ENCODE data around the gene C19orf47. TPM values are rescaled to one million over a fixed set of nuclear protein-coding genes. Genes with fewer than 3 reads are reported as not detected.

C19orf47 gene
- total RNA-seq, 1 donor from 2014 or later, result 17.4 TPM

DNA sequence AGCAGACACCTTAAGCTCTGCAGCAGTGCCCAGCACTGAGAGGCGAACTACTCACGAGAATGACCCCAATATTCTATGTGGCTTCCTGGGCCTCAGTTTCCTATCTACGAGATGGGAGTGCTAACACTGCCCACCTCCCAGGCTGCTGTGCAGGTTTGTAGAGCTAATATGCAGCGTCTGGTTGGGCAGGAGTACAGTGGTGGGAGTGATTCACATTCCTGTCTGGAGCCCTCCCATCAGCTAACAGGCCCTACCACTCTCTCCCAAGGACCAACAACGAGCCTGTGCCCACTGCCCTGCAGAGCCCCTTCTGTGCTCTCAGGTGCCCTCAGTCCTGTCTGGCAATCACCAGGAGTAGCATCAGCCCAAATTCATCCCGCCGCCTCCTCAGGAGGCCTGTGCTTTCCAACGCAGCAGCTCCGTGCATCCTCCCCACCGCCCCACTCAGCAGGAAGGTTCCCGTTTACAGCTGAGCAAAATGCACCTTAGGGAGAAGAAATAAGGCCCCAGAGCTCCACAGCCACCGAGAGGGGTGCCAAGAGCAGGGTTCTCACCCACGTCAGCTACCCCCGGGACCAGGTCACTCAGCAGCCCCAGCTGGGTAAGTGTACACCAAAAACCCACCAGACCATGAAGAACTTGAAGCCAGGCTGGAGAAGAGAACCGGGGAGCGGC lies 69.7 kb downstream of the C19orf47 start:
- no peaks in the 10 kb centered on the region for H3K9me3 ChIP-seq
- peak overlapping the region; percentile 73 for H3K27ac ChIP-seq
- intact Hi-C loops (cut with DNase I), result no loop called here
- H3K36me3 ChIP-seq, result no peaks in the 10 kb centered on the region
- TF ChIP-seq POLR2A (IDR thresholded peaks at IDR 0.05), result no peak
- TF ChIP-seq, protein P1, sequence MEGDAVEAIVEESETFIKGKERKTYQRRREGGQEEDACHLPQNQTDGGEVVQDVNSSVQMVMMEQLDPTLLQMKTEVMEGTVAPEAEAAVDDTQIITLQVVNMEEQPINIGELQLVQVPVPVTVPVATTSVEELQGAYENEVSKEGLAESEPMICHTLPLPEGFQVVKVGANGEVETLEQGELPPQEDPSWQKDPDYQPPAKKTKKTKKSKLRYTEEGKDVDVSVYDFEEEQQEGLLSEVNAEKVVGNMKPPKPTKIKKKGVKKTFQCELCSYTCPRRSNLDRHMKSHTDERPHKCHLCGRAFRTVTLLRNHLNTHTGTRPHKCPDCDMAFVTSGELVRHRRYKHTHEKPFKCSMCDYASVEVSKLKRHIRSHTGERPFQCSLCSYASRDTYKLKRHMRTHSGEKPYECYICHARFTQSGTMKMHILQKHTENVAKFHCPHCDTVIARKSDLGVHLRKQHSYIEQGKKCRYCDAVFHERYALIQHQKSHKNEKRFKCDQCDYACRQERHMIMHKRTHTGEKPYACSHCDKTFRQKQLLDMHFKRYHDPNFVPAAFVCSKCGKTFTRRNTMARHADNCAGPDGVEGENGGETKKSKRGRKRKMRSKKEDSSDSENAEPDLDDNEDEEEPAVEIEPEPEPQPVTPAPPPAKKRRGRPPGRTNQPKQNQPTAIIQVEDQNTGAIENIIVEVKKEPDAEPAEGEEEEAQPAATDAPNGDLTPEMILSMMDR (IDR thresholded peaks at IDR 0.05), result no peak
- TF ChIP-seq POLR2AphosphoS5 (IDR thresholded peaks at IDR 0.05; ENCODE audit: insufficient read depth in 1 of 2, low read depth in 1 of 2), result no peak
- peak overlapping the region; percentile 42 to 51 for H3K4me3 ChIP-seq
- peak in 1 of 2 donors; percentile 82 for DNase-seq (ENCODE audit: extremely low spot score in 2 of 2)
- H3K4me1 ChIP-seq, result peaks cover 99% of the 10 kb centered on the region
- no peaks in the 10 kb centered on the region for H3K27me3 ChIP-seq

DNA sequence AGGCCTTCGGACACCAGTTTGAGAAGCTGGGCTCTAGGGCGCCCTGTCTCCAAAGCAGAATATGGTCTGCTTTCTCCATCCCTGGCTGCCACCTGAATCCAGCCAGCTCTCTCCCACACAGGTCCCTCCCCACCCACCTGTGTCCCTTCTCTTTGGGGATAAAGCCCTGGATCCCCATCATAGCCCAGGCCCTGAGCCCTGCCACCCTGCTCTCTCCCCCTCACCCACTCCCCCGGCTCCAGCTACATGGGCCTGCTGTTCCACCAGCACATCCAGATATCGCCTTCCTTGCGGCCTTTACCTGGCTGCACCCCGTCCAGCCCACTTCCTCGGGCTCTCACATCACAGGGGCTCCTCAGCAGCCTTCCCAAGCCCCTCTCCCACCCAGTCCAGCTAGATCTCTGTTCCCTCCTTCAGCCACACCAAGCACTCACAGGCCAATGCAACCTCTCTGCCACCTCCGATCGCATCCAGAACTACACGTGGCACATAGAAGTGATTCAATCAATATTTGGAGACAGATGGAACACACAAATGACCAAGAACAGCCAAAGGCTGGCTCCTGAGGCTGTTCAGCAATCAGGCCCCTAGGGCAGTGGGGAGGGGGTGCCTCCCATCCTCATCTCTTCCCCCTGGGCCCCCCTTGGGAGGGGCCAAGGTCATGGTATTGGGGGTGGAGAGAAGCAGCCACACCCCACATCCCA lies 70.7 kb downstream of the C19orf47 start:
- Histone ChIP-seq H3K36me3 (no peaks in the 10 kb centered on the region), H3K27me3 (no peaks in the 10 kb centered on the region), H3K4me3 (peak overlapping the region in 1 of 2 donors; percentile 51), H3K4me1 (peaks cover 90% of the 10 kb centered on the region), H3K9me3 (no peaks in the 10 kb centered on the region), H3K27ac (peak overlapping the region; percentile 73)
- intact Hi-C loops (cut with DNase I), result no loop called here
- DNase-seq (ENCODE audit: extremely low spot score in 2 of 2), result no peak
- TF ChIP-seq POLR2AphosphoS5 (IDR thresholded peaks at IDR 0.05; ENCODE audit: insufficient read depth in 1 of 2, low read depth in 1 of 2) (no peak), POLR2A (IDR thresholded peaks at IDR 0.05) (no peak)
- TF ChIP-seq, protein P1 (IDR thresholded peaks at IDR 0.05), result no peak

DNA sequence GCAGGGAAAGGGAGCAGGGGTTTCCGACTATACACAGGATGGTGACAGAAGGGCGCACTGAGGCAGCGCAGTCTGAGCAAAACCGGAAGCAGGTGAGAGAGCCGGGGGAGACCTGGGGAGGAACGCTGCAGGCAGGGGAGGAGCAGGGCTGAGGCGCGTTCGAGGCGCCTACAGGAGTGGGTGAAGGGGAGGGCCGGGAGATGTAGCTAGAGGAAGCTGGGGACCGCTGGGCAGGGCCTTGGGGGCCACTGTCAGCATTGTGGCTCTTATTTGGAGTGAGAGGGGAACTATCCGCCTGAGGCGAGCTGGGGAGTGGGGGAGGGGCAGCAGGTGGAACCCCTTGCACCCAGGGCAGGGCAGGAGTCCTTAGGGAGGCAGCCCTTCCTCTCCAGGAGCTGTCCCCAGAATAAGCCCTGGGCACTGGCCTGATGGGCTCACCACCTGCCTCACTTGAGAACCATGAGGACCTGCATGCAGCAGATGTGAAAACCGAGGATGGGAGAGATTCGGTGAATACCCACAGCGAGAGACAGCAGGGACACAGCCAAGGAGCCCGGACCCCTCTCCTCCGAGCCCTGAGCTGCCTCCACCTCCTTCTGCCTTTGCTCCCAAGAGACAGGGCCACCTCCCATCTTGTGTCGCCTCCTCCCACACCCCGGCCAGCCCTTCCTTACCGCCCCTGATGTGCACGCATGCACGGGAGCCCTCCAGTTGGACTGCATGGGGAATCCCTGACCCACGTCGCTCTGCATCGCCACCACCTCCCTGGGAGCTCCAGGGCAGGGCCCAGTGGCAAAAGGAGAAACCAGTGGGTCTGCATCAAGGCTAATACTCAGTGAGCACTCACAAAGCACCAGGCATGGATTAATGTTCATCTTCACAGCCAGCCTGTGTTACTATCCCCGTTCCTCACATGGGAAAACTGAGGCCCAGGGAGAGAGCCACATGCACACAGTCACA lies 73.3 kb downstream of the C19orf47 start:
- Histone ChIP-seq H3K4me1 (peaks cover 78% of the 10 kb centered on the region), H3K27me3 (no peaks in the 10 kb centered on the region), H3K4me3 (no peak overlapping the region), H3K27ac (no peak overlapping the region), H3K36me3 (no peaks in the 10 kb centered on the region), H3K9me3 (no peaks in the 10 kb centered on the region)
- no peak for DNase-seq (ENCODE audit: extremely low spot score in 2 of 2)
- no peak for TF ChIP-seq POLR2AphosphoS5 (IDR thresholded peaks at IDR 0.05; ENCODE audit: insufficient read depth in 1 of 2, low read depth in 1 of 2)
- TF ChIP-seq, protein P1 (IDR thresholded peaks at IDR 0.05), result no peak
- no peak for TF ChIP-seq POLR2A (IDR thresholded peaks at IDR 0.05)
- intact Hi-C loops (cut with DNase I), result no loop called here

DNA sequence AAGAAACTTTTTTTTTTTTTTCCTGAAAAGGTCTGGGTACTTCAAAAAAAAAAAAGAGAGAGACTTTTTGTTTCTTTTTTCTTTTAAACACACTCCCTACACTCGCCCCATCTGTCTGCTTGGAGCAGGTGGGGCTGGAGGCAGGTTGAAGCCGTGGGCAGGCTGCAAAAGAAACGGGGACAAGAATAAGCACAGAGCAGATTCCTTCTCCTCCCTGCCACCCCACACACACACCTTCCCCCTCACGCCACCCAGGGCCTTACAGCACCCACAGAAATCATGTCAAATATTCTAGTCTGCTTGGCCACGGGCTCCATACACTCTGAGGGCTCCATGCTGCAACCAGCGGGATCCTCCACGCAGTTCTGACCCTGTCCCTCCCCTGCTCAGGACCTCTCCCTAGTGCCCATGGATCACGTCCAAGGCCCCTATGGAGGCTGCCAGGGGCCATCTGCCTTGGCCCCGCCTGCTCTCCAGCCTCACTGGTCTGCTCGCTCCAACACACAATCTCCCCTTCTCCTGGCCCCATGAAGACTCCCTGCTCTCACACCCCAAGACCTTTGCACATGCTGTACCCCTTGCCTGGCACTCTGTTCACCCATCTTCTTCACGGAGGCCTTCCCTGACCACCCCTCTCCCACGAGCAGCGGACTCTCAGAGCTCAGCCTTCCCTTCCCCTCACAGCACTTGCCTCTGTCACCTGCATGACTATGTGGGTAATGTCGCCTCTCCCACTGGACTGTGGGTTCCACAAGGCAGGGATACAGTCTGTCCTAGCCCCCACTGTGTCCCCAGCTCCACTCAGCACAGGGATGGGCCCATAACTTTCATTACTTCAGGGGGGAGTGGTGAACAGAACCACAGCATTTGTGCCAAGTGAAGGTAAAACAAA lies 74.5 kb downstream of the C19orf47 start:
- intact Hi-C loops (cut with DNase I), result no loop called here
- H3K27me3 ChIP-seq, result no peaks in the 10 kb centered on the region
- TF ChIP-seq POLR2A (IDR thresholded peaks at IDR 0.05), result no peak
- TF ChIP-seq POLR2AphosphoS5 (IDR thresholded peaks at IDR 0.05; ENCODE audit: insufficient read depth in 1 of 2, low read depth in 1 of 2), result no peak
- TF ChIP-seq, protein P1 (IDR thresholded peaks at IDR 0.05), result no peak
- no peak overlapping the region for H3K4me3 ChIP-seq
- no peak overlapping the region for H3K27ac ChIP-seq
- no peaks in the 10 kb centered on the region for H3K9me3 ChIP-seq
- peaks cover 68% of the 10 kb centered on the region for H3K4me1 ChIP-seq
- no peak for DNase-seq (ENCODE audit: extremely low spot score in 2 of 2)
- no peaks in the 10 kb centered on the region for H3K36me3 ChIP-seq

Data from vagina (tissue), 2 donors.